ENCODE data around the gene ING4.
A peak's percentile ranks its signal among the peaks of the same experiment; 100 is the strongest.

Gene ING4

GRCh38 chr12:6607751-6608591 lies 54.9 kb downstream of the ING4 start:
- Histone ChIP-seq H3K4me3 (peak overlapping the region in 1 of 2 donors; percentile 0), H3K4me1 (peaks cover 4 to 57% (median 47%) of the 10 kb centered on the region in 4 donors), H3K9me3 (no peaks in the 10 kb centered on the region), H3K36me3 (no peaks in the 10 kb centered on the region), H3K27me3 (no peaks in the 10 kb centered on the region), H3K27ac (peak overlapping the region; percentile 98 to 100)
- no peak for TF ChIP-seq CTCF (IDR thresholded peaks at IDR 0.05)
- intact Hi-C loops (cut with DNase I; ENCODE audit: low total_unique reads): no loop called here
- DNase-seq: peak; percentile 58 to 77

- peaks cover 4 to 53% (median 45%) of the 10 kb centered on the region in 4 donors for H3K4me1 ChIP-seq
- peak overlapping the region; percentile 84 to 100 for H3K4me3 ChIP-seq
- DNase-seq: peak; percentile 80 to 90
- H3K27ac ChIP-seq: peak overlapping the region; percentile 98 to 100
- no peaks in the 10 kb centered on the region for H3K9me3 ChIP-seq
- intact Hi-C loops (cut with DNase I; ENCODE audit: low total_unique reads): no loop called here
- peaks cover 7 to 9% (median 9%) of the 10 kb centered on the region in 3 donors for H3K36me3 ChIP-seq
- H3K27me3 ChIP-seq: no peaks in the 10 kb centered on the region
- TF ChIP-seq CTCF (IDR thresholded peaks at IDR 0.05): no peak
These were observed 56.4 kb downstream of the ING4 start for GRCh38 chr12:6606331-6607131.

GRCh38 chr12:6605421-6606330 lies 57.2 kb downstream of the ING4 start:
- intact Hi-C loops (cut with DNase I; ENCODE audit: low total_unique reads): no loop called here
- Histone ChIP-seq H3K27ac (peak overlapping the region; percentile 98 to 100), H3K27me3 (no peaks in the 10 kb centered on the region), H3K36me3 (peaks cover 16 to 18% (median 17%) of the 10 kb centered on the region in 3 donors), H3K4me3 (peak overlapping the region; percentile 84 to 100), H3K4me1 (peaks cover 4 to 48% (median 41%) of the 10 kb centered on the region in 4 donors), H3K9me3 (no peaks in the 10 kb centered on the region)
- DNase-seq: peak in 1 of 2 donors; percentile 72
- TF ChIP-seq CTCF (IDR thresholded peaks at IDR 0.05): no peak

GRCh38 chr12:6604259-6605029 lies 58.5 kb downstream of the ING4 start:
- no peaks in the 10 kb centered on the region for H3K27me3 ChIP-seq
- no peaks in the 10 kb centered on the region for H3K9me3 ChIP-seq
- H3K27ac ChIP-seq: peak overlapping the region; percentile 98 to 100
- H3K4me1 ChIP-seq: peaks cover 4 to 48% (median 41%) of the 10 kb centered on the region in 4 donors
- peak in 1 of 2 donors; percentile 60 for DNase-seq
- H3K4me3 ChIP-seq: peak overlapping the region; percentile 84 to 100
- TF ChIP-seq CTCF (IDR thresholded peaks at IDR 0.05): no peak
- intact Hi-C loops (cut with DNase I; ENCODE audit: low total_unique reads): no loop called here
- H3K36me3 ChIP-seq: peaks cover 28 to 30% (median 30%) of the 10 kb centered on the region in 3 donors

All from tibial artery (tissue), 4 donors.